Tongue (tissue), 2 donors: ENCODE data around the gene EPB41L2. TPM values are rescaled to one million over a fixed set of nuclear protein-coding genes. Genes with fewer than 3 reads are reported as not detected.
A peak's percentile ranks its signal among the peaks of the same experiment; 100 is the strongest.

ENCODE experiments used
- DNase-seq: peaks from one replicate; pipeline ENCODE4 v3.0.0-alpha.2; 2015
- total RNA-seq: library from RNA; depleted of rRNA; stranded (reverse); fragments of >200 nt; gene quantifications from one replicate; pipeline ENCODE4 v1.2.3, GENCODE V29; 2014

EPB41L2 gene
- total RNA-seq, 1 donor from 2014 or later, result 208 TPM

GRCh38 chr6:130975325-130975724 lies 87.7 kb downstream of the EPB41L2 start:
- no peak for DNase-seq

DNA sequence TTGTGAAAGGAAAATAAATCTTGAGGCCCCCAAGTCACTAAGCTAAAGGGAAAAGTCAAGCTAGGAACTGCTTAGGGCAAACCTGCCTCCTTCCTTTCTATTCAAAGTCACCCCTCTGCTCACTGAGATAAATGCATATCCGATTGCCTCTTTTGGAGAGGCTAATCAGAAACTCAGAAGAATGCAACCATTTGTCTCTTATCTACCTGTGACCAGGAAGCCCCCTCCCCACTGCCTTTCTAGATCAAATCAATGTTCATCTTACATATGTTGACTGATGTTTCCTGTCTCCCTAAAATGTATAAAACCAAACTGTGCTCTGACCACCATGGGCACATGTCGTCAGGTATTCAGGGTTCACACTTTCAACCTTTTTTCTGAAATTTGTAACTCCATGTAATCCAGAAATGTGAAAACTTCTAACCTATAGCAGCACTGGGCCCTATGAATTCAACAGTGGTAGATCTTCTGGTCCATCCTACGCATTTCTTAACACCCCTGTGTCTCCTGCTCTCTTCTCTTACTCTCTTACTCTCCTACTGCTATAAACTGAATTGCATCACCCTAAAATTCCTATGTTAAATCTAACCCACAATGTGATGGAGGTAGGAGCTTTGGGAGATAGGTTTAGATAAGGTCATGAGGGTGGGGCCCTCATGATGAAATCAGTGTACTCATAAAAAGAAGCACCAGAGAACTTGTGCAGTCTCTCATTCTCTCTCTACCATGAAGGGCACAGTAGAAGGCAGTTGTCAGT lies 89.3 kb downstream of the EPB41L2 start:
- DNase-seq, result no peak

- DNase-seq, result no peak
These were observed 91.5 kb downstream of the EPB41L2 start for GRCh38 chr6:130971504-130971903.

- no peak for DNase-seq
These were observed 92.1 kb downstream of the EPB41L2 start for GRCh38 chr6:130970839-130971410.

- DNase-seq, result peak; percentile 87
These were observed 93.1 kb downstream of the EPB41L2 start for GRCh38 chr6:130969791-130970491.

DNA sequence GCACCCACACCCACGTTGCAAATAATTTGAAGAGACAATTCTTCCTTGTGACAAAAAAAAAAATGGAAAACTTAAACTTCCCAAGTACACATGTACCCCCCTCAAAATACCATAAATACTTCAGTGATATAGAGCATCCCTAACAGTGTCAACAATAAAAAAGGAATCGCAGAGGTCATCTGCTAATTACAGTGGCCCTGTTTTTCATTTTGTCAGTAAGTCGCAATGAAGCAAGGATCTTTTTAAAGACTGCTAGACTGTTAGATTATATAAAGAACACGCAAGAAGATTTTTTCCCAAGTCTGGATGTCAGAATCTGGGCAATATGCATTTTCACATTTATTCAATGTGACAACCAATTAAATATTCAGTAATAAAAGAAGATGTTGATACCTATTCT lies 93.9 kb downstream of the EPB41L2 start:
- no peak for DNase-seq

GRCh38 chr6:130968476-130968875 lies 94.6 kb downstream of the EPB41L2 start:
- DNase-seq, result peak; percentile 38

- no peak for DNase-seq
These were observed 95.3 kb downstream of the EPB41L2 start for GRCh38 chr6:130967502-130968445.

DNA sequence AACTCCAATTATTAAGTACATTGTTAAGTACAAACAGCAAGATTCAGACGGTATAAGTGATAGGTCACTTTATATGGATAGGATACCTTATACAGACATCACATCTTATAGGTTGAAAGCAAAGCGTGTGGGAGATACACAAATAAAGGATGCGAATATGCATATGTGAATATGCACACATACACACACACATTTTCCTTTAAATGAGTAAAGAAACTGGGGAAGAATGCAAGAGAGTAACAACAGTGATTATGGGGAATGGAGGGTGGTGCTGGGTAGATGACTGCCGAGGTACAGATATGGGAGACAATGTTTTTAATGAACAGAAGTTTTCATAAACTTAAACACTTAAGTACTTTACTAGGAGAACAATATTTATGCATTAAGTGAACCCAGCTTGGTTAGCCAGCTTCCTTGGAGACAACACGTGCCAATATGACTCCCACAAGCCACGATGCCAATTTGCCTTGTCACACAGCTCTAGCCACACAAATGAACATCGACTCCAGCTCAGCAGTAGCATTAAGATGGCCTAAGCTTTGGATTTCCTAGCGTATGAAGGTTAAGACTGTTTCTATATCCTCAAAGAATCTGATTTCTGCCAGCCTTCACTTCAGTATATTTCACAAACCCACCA lies 96.6 kb downstream of the EPB41L2 start:
- no peak for DNase-seq

GRCh38 chr6:130965656-130966055 lies 97.4 kb downstream of the EPB41L2 start:
- DNase-seq, result no peak

DNA sequence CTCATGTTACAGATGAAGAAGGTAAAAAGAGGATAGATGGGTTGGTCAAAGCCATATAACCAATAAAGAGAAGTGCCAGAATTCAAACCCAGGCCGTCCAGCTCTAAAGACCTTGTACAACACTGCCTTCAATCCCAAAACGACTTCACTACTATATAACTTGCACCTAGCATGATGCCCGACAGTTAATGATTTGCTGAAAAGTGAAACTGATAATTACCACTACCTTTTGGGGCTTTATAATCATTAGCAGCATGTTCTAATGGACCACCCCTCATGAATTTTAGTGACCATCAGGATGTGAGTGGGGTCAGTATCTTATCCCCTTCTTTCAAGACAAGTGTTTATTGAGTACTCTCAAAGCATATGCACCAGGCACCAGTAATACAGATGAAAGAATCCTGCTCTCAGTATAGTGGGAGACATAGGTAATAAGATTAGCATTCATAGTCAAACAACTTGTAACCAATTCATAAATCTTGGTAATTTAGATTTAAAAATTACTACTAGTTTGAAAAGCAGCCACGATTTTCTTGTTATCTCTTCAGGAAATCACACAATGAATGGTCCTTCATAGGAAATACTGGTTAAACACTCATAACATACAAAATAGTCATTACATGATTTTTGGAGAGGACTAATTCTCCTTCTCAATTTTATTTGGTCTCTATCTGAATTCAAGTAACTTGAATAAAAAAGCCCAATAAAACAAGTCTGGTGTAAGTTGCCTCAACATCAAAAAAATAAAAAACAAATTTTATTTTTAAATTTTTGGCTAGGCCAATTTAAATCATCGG lies 98.0 kb downstream of the EPB41L2 start:
- DNase-seq, result no peak

GRCh38 chr6:130964289-130964688 lies 98.8 kb downstream of the EPB41L2 start:
- DNase-seq, result no peak

DNA sequence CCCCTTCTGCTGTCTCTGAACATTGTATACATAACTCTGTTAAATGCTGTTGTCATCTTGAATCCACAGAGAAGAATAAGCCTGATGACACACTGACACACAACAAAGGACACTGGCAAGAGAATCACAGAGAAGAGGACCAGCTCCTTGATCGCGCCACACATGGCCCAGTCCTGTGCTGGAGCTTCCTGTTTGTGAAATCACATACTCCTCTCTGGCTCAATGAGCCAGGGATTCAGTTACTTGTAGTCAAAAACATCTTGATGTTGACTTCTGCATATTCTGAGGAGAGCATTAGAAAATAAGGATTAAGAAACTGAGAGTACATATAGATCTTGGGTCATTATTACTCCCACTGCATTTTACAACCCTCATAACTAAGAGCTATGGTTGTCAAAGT lies 100.1 kb downstream of the EPB41L2 start:
- no peak for DNase-seq

DNA sequence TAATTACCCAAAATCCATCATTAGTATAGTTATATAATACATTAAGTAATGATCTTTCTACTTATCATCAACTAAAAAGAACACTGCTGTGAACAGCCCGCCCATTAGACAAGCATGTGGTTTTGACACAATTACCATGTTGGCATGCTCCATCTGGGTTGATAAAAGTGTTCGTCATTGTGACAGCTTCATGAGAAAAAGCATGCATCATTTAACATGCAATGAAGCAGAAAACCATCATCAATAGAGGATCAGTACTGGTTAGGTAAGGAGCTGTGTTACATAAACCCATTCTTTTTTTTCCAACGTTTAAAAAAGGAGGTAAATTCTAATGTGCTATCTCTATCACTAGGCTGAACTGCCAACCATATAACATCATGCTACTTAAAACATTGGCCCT lies 101.9 kb downstream of the EPB41L2 start:
- DNase-seq, result no peak

DNA sequence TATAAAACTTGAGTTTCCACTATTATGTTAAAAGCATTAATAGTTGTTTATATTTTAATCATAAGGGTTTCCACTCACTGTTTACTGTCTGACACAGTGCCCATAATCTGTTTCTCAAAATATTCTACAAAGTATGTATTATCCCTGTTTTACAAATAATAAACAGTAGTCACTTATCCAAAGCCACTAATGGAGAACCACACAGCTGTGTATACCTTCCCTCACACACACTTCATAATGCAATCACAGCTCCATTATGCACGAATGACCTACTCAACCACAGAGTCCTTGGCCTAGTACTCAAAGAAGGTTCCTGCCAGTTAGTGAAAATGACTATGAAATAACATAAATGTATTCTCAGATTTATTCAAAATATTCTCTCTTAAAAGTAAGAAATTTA lies 103.1 kb downstream of the EPB41L2 start:
- no peak for DNase-seq

DNA sequence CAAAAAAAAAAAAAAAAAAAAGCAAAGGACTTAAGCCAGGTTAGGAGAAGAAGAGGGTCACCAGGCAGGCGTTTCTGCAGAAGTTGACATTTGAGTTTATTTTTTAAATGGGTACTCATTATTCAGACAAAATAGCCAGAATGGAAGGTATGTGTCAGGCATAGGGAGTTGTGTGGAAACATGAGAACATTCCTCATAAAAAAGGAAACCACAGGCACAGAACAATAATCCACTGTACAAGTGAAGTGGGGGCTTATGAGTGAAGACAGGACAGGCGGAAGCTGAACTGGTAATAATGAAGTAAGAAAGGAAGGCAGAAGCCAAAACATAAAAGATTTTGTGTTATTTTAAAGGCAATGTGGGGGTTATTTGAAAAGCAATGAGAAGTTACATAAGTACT lies 104.6 kb downstream of the EPB41L2 start:
- no peak for DNase-seq

- DNase-seq, result no peak
These were observed 107.3 kb downstream of the EPB41L2 start for GRCh38 chr6:130955755-130956154.

- DNase-seq, result no peak
These were observed 113.5 kb downstream of the EPB41L2 start for GRCh38 chr6:130949553-130949952.

DNA sequence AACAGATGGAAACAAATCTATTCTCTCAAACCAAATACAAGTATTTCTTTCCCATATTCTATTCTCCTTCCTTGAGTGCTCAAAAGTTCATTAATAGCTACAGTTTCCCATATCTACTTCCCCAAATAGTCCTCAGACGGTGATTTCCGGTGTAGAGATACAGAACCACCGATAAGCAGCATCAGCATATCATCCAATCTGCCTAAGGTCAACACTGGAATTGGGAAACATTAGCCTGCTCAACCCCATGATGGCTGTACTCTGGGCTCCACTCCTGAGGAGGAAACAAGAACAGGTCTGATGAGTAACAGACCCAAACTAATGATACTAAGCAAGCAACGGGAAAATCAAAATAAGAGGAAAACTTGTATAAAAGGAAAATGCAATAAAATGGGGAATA lies 115.6 kb downstream of the EPB41L2 start:
- DNase-seq, result no peak

- no peak for DNase-seq
These were observed 117.0 kb downstream of the EPB41L2 start for GRCh38 chr6:130946076-130946475.

- no peak for DNase-seq
These were observed 117.6 kb downstream of the EPB41L2 start for GRCh38 chr6:130945401-130945919.
